Peyer's patch (tissue), 4 donors: ENCODE results near the gene CDADC1. TPM values are rescaled to one million over a fixed set of nuclear protein-coding genes. Genes with fewer than 3 reads are reported as not detected.
A peak's percentile ranks its signal among the peaks of the same experiment; 100 is the strongest.

ENCODE experiments used
- DNase-seq, 3 donors: peaks; one replicate each; pipeline ENCODE4 v3.0.0-alpha.2; 2017 to 2019
- H3K27ac ChIP-seq, 4 donors: fragments of 200-600 bp; sonication (generic); one replicate each; pipeline ENCODE4 v1.5.1; 2016 to 2019
- H3K27me3 ChIP-seq, 2 donors: fragments of 200-600 bp; sonication (generic); one replicate each; pipeline ENCODE4 v1.5.1; 2019
- H3K36me3 ChIP-seq, 3 donors: fragments of 200-600 bp; sonication (generic); one replicate each; pipeline ENCODE4 v1.5.1; 2016 to 2019
- H3K4me1 ChIP-seq, 4 donors: fragments of 200-600 bp; sonication (generic); one replicate each; pipeline ENCODE4 v1.5.1; 2016 to 2019
- H3K4me3 ChIP-seq, 4 donors: fragments of 200-600 bp; sonication (generic); 1 replicate in 3 of 4; 2 replicates in 1 of 4; pipeline ENCODE4 v1.5.1; 2016 to 2019; ENCODE audit warnings: mild to moderate bottlenecking in 1 of 4
- H3K9me3 ChIP-seq, 4 donors: fragments of 200-600 bp; sonication (generic); one replicate each; pipeline ENCODE4 v1.5.1; 2016 to 2019; ENCODE audit warnings: mild to moderate bottlenecking in 1 of 4
- CTCF ChIP-seq, 6 experiments: fragments of 450-650 bp in 4 of 6; fragments of 200-600 bp in 2 of 6; sonication (generic) in 1 of 6; IDR thresholded peaks; one replicate each; pipeline ENCODE4 v1.5.1; 2017 to 2019; ENCODE audit warnings: antibody characterized with exemption in 6 of 6, mild to moderate bottlenecking in 3 of 6, moderate library complexity in 1 of 6
- POLR2A ChIP-seq, 2 donors: fragments of 450-650 bp; IDR thresholded peaks; one replicate each; pipeline ENCODE4 v1.5.1; 2017; ENCODE audit warnings: antibody characterized with exemption in 2 of 2, mild to moderate bottlenecking in 2 of 2, moderate library complexity in 2 of 2
- total RNA-seq, 4 donors: library from RNA; depleted of rRNA; stranded (reverse); fragments of >200 nt; gene quantifications; one replicate each; pipeline ENCODE4 v1.1.0, GENCODE V29; 2016

CDADC1 gene
- total RNA-seq, 4 donors from 2014 or later = 4.7 to 9.2 (median 7.1) TPM

- Histone ChIP-seq H3K27me3 (no peaks in the 10 kb centered on the region), H3K4me1 (peaks cover 0 to 24% (median 2%) of the 10 kb centered on the region in 4 donors)
These were observed 57.3 kb downstream of the CDADC1 start for GRCh38 chr13:49304763-49305700.

GRCh38 chr13:49305792-49306425, 58.2 kb downstream of the CDADC1 start:
- Histone ChIP-seq H3K4me1 (peaks cover 0 to 24% (median 2%) of the 10 kb centered on the region in 4 donors), H3K27me3 (no peaks in the 10 kb centered on the region), H3K4me3 (no peak overlapping the region), H3K27ac (no peak overlapping the region), H3K9me3 (no peaks in the 10 kb centered on the region), H3K36me3 (no peaks in the 10 kb centered on the region)
- DNase-seq = no peak
- no peak for TF ChIP-seq CTCF (IDR thresholded peaks at IDR 0.05)
- TF ChIP-seq POLR2A (IDR thresholded peaks at IDR 0.05) = no peak

More at GRCh38 chr13:49304763-49305700, 57.3 kb downstream of the CDADC1 start:
- Histone ChIP-seq H3K9me3 (no peaks in the 10 kb centered on the region), H3K4me3 (no peak overlapping the region), H3K27ac (no peak overlapping the region), H3K36me3 (no peaks in the 10 kb centered on the region)
- DNase-seq = no peak
- TF ChIP-seq POLR2A (IDR thresholded peaks at IDR 0.05) (no peak), CTCF (IDR thresholded peaks at IDR 0.05) (no peak)

GRCh38 chr13:49307365-49307764, 59.6 kb downstream of the CDADC1 start:
- Histone ChIP-seq H3K4me1 (peaks cover 0 to 18% (median 2%) of the 10 kb centered on the region in 4 donors), H3K27ac (peak overlapping the region in 3 of 4 donors; percentile 67 to 86 (median 79)), H3K9me3 (no peaks in the 10 kb centered on the region), H3K36me3 (no peaks in the 10 kb centered on the region), H3K27me3 (no peaks in the 10 kb centered on the region), H3K4me3 (no peak overlapping the region)
- no peak for DNase-seq
- no peak for TF ChIP-seq CTCF (IDR thresholded peaks at IDR 0.05)
- no peak for TF ChIP-seq POLR2A (IDR thresholded peaks at IDR 0.05)

- TF ChIP-seq POLR2A (IDR thresholded peaks at IDR 0.05) (no peak), CTCF (IDR thresholded peaks at IDR 0.05) (no peak)
- H3K4me1 ChIP-seq = peaks cover 0 to 18% (median 2%) of the 10 kb centered on the region in 4 donors
- H3K36me3 ChIP-seq = no peaks in the 10 kb centered on the region
- no peak overlapping the region for H3K4me3 ChIP-seq
- H3K9me3 ChIP-seq = no peaks in the 10 kb centered on the region
- H3K27me3 ChIP-seq = no peaks in the 10 kb centered on the region
- H3K27ac ChIP-seq = peak overlapping the region; percentile 53 to 86 (median 73)
- peak in 1 of 3 donors; percentile 75 for DNase-seq
These were observed 60.6 kb downstream of the CDADC1 start for GRCh38 chr13:49308097-49308875.

- H3K9me3 ChIP-seq = no peaks in the 10 kb centered on the region
- TF ChIP-seq CTCF (IDR thresholded peaks at IDR 0.05) (no peak), POLR2A (IDR thresholded peaks at IDR 0.05) (no peak)
- H3K4me3 ChIP-seq = no peak overlapping the region
- no peaks in the 10 kb centered on the region for H3K36me3 ChIP-seq
- H3K27me3 ChIP-seq = no peaks in the 10 kb centered on the region
- DNase-seq = no peak
- peak overlapping the region; percentile 53 to 86 (median 73) for H3K27ac ChIP-seq
- peaks cover 0 to 16% (median 2%) of the 10 kb centered on the region in 4 donors for H3K4me1 ChIP-seq
These were observed 61.2 kb downstream of the CDADC1 start for GRCh38 chr13:49308921-49309408.
